HG02623 (cell line): Measurements from ENCODE around the gene SULT4A1.

ENCODE experiments used
- ATAC-seq: cut with Tn5 transposase; IDR thresholded peaks from one replicate; pipeline ENCODE4 v1.9.1; 2021; ENCODE audit warnings: moderate library complexity; ENCODE audit not compliant: unreplicated experiment

SULT4A1 gene

DNA sequence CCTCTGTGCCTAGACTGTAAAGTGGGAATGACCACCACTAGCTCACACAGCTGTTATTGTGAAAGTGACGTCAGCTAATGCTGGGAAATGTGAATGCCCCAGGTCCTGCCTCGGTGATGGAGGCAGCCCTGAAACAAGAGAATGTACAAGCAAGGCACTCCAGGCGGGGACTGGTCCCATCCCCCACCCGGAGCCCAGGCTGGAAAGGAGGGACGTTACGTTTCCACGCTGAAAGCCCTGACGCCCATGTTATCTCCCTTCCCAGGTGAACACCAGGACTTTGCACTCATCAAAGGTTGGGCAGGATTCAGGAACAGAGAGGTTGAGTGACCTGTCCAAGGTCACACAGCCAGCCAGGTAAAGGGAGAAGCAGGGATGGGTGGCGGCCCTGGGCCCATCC, 784 bp downstream of the SULT4A1 start:
- no peak for ATAC-seq

GRCh38 chr22:43860831-43861230, 1.5 kb downstream of the SULT4A1 start:
- ATAC-seq: no peak

DNA sequence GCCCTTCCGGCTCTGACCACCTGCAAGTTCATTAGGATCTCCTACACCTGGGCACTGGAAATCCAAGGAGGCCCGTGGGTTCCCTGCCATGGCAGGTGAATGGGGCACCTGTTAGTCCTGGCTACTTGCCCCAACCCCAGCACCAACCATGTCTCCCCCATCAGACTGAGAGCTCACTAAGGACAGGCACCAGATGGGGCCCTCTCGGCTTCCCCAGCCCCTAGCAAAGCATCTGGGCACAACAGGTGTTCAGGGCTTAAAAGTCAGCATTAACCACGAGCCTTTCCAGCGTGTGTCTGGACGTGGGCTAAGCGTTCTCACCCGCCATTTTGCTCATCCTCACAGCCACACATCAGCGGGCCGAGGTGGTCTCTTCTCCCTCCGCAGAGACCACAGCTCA, 2.2 kb downstream of the SULT4A1 start:
- no peak for ATAC-seq

GRCh38 chr22:43859621-43860020, 2.7 kb downstream of the SULT4A1 start:
- ATAC-seq: no peak

DNA sequence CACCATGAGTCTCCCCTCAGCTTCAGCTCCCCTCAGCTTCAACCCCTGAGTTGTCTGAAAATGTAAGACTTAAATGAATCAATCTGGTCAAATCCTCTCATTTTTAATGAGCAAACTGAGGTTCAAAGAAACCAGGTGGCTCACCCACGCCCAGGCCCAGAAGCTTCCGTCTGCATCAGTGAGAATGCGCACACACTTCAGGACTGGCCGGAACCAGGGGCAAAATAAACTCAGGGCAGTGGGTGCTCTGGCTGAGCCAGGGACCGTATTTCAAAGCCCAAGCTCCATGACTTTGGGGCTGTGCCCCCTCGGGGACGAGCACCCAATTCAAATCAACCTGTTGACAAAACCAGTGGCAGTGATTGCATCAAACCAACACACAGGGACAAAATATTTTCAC, 3.1 kb downstream of the SULT4A1 start:
- no peak for ATAC-seq

DNA sequence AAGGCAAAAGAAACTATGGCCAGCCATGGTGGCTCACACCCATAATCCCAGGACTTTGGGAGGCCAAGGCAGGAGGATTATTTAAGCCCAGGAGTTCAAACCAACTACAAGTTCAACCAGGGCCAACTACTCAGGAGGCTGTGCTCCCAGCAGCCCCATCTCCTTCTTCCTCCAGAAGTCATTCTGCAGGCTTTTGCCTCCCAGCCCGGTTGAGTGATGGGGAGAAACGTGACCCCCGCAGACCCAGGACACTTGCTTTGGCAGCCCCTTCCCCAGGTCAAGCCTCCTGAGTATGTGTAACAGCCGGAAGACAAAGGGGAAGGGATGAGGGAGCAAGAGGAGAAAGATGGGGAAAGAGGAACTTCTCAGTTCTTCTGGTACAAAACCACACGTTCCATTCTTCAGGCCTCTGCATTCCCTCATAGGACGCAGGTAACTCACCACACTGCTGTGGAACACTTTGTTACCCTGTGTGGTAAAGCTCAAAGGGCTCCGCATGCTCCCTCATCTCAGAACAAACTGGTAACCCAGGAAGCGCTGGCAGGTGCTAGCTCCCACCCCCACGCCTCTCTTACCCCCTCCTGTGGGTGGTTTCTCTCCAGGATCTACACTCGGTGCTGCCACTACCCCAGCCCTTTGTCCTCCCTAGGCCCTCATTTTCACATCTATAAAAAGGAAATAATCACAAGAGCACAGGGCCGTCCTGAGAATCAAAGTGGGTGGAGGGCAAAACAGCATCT, 4.0 kb downstream of the SULT4A1 start:
- ATAC-seq: no peak

GRCh38 chr22:43857367-43857766, 4.9 kb downstream of the SULT4A1 start:
- ATAC-seq: no peak

GRCh38 chr22:43855431-43855830, 6.9 kb downstream of the SULT4A1 start:
- ATAC-seq: no peak

GRCh38 chr22:43854786-43855271, 7.5 kb downstream of the SULT4A1 start:
- no peak for ATAC-seq

DNA sequence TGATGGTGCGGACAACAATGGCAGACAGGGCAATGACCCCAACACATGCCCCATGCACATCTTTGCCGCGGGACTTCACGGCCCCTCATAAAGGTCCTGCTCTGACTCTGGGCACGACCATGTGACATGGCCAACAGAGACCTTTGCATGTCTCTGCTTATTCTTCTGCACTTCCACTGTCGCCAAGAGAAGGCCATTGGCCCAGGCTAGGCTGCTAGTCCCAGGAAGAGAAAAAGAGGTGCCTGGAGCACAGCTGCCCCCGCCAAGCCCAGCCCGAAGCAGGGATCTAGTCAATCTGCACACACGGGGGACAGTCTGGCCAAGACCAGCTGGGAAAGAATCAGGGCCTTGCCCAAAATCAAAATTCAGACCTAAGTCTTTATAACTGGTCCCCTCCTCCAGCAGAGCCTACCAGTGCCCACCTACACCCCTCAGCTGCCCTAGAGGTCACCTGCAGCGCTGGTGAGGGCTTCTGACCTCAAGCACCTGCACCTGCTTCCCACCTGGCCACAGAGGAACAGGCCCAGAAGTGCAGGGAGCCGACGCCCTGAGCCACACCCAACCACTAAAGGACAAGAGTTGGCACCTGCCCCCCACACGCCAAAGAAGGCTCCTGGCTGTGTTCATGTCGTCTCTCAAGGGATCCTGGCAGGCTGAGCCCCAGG, 8.1 kb downstream of the SULT4A1 start:
- no peak for ATAC-seq

- ATAC-seq: no peak
These were observed 8.9 kb downstream of the SULT4A1 start for GRCh38 chr22:43853328-43853931.

- ATAC-seq: no peak
These were observed 9.6 kb downstream of the SULT4A1 start for GRCh38 chr22:43852573-43853327.

GRCh38 chr22:43851979-43852307, 10.4 kb downstream of the SULT4A1 start:
- no peak for ATAC-seq

DNA sequence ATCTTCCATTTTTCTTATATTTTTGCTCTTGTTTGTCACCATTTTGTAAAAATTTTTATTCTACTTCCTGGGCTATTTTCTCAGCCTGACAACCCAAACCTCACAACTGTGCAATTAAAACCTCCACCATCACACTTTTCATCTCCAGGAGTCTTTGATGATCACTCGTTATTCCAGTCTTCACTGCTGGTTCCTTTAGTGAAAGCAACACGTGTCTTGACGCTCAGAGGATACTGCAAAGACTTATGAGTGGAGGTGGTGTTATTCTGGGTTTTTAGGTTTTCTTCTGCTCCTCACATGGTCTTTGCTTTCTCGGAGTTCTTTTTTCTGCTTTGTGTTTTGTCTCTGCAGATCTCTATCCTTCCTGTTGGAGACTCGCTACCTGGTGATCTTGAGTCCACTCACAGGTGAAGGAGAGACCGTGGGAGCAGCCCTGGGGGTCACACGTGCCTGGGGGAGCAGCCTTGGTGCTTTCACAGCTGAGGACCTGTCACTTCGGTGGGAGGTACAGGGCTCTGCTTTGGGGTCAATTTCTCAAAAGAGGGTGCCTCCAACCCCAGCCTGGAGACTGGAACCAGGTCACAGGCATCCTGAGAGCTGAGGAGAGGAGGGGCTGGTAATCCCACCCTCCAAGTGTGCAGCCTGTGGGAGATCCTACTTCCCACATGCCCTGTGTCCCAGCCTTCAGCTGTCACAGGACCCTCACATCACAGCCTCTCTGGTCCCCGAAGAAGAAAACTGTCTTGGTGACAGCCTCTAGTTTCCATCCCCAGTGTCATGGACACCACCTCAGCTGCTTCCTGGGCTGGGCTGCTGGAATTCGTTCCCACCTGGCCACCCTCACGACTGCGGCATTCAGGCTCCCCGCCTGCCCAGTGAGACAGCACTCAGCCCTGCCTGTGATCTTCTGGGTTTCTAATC, 11.0 kb downstream of the SULT4A1 start:
- no peak for ATAC-seq

DNA sequence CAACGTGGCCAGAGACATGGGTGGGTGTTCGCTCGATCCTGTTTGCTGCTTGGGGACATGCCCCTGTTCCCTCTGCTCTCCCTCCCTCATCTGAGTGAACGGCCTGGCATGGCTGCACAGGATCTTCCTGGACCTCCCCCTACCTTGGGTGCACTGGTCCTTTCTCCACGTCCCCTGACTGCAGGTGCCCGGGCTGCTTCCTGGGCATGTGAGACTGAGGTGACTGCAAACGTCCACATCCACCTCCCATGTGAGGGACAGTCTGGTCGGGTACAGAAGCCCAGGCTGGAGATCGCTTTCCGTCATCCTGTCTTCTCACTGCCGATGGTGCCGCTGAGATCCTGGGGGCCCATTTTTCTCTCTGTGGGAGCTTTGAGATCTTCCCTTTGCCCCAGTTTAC, 11.8 kb downstream of the SULT4A1 start:
- no peak for ATAC-seq

DNA sequence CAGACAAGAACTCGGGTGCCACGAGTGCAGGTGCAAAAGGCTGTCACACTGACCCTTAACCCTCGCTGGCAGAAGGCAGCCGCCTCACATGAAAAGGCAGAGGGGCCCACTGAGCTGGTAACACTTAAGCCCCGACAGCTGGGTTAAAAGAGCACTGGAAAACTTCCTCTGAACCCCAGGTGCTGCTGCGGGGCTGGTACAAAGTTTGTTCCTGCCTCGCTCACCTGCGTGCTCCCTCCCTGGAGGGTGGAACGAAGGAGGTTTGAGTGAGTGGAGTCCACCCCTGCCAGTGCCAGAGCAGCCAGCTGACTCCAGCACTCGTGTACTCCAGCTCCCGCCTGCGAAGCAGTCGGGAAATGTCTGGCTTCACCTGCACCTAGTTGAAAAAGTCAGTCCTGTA, 12.6 kb downstream of the SULT4A1 start:
- no peak for ATAC-seq

- ATAC-seq: no peak
These were observed 13.7 kb downstream of the SULT4A1 start for GRCh38 chr22:43848366-43849171.

- no peak for ATAC-seq
These were observed 14.7 kb downstream of the SULT4A1 start for GRCh38 chr22:43847376-43848289.

DNA sequence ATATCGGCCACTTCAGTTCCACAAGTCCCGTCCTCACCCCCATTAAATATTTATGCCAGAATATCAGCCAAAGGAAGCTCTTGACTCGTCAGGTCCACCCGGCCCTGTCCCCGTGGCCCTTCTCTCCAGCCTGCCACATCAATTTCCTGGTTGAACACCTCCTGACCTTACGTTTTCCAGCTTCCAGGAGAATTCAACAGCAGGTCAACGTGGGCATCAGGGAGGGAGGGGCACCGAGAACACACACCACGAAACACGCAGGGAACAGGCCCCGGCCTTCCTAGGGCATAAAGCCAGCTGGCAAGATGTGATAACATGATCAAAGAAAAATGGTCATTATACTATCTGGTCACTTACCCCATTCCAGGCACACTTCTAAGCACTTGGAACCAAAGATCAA, 15.3 kb downstream of the SULT4A1 start:
- ATAC-seq: no peak
